ENCODE data around the gene LDB2.

DNA sequence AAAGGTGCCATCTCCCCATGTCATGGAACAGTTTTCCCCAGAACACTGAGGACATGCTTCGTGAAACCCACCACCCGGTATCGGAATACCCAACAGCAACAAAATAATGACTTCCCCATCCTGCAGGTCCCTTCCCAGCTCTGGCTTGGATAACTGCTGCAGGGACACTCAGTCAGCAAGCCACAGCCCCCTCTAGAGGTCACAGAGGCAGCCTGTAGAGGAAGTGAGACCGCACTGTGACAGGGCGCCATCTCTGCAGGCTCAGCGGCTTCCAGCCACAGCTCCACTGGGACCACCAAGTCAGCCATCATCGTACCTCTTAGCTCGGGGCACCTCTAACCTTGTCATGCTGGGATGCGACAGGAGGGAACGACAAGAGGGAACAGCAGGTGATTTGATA lies 315.9 kb downstream of the LDB2 start:
- no peak for TF ChIP-seq ZNF274 (IDR thresholded peaks at IDR 0.05; ENCODE audit: low read depth, low read length)
- TF ChIP-seq SUZ12 (IDR thresholded peaks at IDR 0.05; ENCODE audit: extremely low read depth, insufficient read depth, insufficient read length): no peak
- no peak for TF ChIP-seq YY1 (IDR thresholded peaks at IDR 0.05; ENCODE audit: insufficient read depth, insufficient read length)

Data from NT2/D1 (cell line).